ENCODE data around the gene MMP12. TPM values are rescaled to one million over a fixed set of nuclear protein-coding genes. Genes with fewer than 3 reads are reported as not detected.
"Not testable (repeated sequence)": the region's sequence is repeated elsewhere in the genome, so short reads cannot be mapped to it uniquely, and the experiment has no call there.

Gene MMP12
- total RNA-seq, 4 donors from 2014 or later = 0.40 to 0.53 TPM; not detected in 2

- no peaks in the 10 kb centered on the region for H3K36me3 ChIP-seq
- H3K27ac ChIP-seq = no peak overlapping the region
- DNase-seq = no peak
- no peak for TF ChIP-seq POLR2A (IDR thresholded peaks at IDR 0.05)
- TF ChIP-seq, protein P1, sequence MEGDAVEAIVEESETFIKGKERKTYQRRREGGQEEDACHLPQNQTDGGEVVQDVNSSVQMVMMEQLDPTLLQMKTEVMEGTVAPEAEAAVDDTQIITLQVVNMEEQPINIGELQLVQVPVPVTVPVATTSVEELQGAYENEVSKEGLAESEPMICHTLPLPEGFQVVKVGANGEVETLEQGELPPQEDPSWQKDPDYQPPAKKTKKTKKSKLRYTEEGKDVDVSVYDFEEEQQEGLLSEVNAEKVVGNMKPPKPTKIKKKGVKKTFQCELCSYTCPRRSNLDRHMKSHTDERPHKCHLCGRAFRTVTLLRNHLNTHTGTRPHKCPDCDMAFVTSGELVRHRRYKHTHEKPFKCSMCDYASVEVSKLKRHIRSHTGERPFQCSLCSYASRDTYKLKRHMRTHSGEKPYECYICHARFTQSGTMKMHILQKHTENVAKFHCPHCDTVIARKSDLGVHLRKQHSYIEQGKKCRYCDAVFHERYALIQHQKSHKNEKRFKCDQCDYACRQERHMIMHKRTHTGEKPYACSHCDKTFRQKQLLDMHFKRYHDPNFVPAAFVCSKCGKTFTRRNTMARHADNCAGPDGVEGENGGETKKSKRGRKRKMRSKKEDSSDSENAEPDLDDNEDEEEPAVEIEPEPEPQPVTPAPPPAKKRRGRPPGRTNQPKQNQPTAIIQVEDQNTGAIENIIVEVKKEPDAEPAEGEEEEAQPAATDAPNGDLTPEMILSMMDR (IDR thresholded peaks at IDR 0.05) = no peak
- H3K27me3 ChIP-seq = no peaks in the 10 kb centered on the region
- no peaks in the 10 kb centered on the region for H3K9me3 ChIP-seq
- no peak overlapping the region for H3K4me3 ChIP-seq
- H3K4me1 ChIP-seq = no peaks in the 10 kb centered on the region
These were observed 37.7 kb upstream of the MMP12 start for GRCh38 chr11:102912482-102912830.

DNA sequence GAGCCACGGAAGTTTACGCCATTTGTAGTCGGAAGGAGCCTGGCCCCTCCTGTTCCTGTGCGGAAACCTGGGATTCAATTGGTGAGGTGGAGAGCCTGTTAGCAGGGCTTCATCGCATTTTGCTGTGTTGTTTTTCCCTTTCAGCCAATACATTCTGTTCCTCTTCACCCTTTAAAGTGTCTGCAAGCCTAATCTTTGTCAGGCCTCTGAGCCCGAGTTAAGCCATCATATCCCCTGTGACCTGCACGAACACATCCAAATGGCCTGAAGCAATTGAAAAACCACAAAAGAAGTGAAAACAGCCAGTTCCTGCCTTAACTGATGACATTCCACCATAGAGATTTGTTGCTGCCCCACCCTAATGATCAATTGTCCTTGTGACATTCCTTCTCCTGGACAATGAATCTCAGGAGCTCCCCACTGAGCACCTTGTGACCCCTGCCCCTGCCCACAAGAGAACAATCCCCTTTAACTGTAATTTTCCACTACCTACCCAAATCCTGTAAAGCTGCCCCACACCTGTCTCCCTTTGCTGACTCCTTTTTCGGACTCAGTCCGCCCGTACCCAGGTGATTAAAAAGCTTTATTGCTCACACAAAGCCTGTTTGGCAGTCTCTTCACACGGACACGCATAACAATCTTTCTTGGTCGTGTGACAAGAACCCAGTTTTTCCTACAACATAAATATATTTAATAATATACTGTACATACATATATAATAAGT, 37.1 kb upstream of the MMP12 start:
- no peaks in the 10 kb centered on the region for H3K9me3 ChIP-seq
- H3K4me3 ChIP-seq = no peak overlapping the region
- H3K27me3 ChIP-seq = no peaks in the 10 kb centered on the region
- no peak overlapping the region for H3K27ac ChIP-seq
- H3K36me3 ChIP-seq = no peaks in the 10 kb centered on the region
- TF ChIP-seq, protein P1 (IDR thresholded peaks at IDR 0.05) = no peak
- no peak for TF ChIP-seq POLR2A (IDR thresholded peaks at IDR 0.05)
- no peak for DNase-seq
- H3K4me1 ChIP-seq = no peaks in the 10 kb centered on the region

- H3K9me3 ChIP-seq, H3K36me3 ChIP-seq, H3K4me3 ChIP-seq, H3K4me1 ChIP-seq, H3K27me3 ChIP-seq, DNase-seq, H3K27ac ChIP-seq: not testable (repeated sequence)
These were observed 31.1 kb upstream of the MMP12 start for GRCh38 chr11:102905848-102906247.

- H3K4me3 ChIP-seq, DNase-seq, H3K9me3 ChIP-seq, H3K27ac ChIP-seq, H3K4me1 ChIP-seq, H3K36me3 ChIP-seq, H3K27me3 ChIP-seq: not testable (repeated sequence)
These were observed 29.1 kb upstream of the MMP12 start for GRCh38 chr11:102903895-102904294.

GRCh38 chr11:102900346-102900745, 25.6 kb upstream of the MMP12 start:
- DNase-seq = no peak
- TF ChIP-seq, protein P1 (IDR thresholded peaks at IDR 0.05) = no peak
- TF ChIP-seq POLR2A (IDR thresholded peaks at IDR 0.05) = no peak
- no peaks in the 10 kb centered on the region for H3K9me3 ChIP-seq
- no peak overlapping the region for H3K4me3 ChIP-seq
- no peaks in the 10 kb centered on the region for H3K27me3 ChIP-seq
- no peak overlapping the region for H3K27ac ChIP-seq
- H3K4me1 ChIP-seq = no peaks in the 10 kb centered on the region
- H3K36me3 ChIP-seq = no peaks in the 10 kb centered on the region

- TF ChIP-seq, protein P1 (IDR thresholded peaks at IDR 0.05) = no peak
- no peak for TF ChIP-seq POLR2A (IDR thresholded peaks at IDR 0.05)
- Histone ChIP-seq H3K36me3 (no peaks in the 10 kb centered on the region), H3K9me3 (no peaks in the 10 kb centered on the region), H3K27me3 (no peaks in the 10 kb centered on the region), H3K4me3 (no peak overlapping the region), H3K4me1 (no peaks in the 10 kb centered on the region), H3K27ac (no peak overlapping the region)
- no peak for DNase-seq
These were observed 17.0 kb upstream of the MMP12 start for GRCh38 chr11:102891736-102892135.

DNA sequence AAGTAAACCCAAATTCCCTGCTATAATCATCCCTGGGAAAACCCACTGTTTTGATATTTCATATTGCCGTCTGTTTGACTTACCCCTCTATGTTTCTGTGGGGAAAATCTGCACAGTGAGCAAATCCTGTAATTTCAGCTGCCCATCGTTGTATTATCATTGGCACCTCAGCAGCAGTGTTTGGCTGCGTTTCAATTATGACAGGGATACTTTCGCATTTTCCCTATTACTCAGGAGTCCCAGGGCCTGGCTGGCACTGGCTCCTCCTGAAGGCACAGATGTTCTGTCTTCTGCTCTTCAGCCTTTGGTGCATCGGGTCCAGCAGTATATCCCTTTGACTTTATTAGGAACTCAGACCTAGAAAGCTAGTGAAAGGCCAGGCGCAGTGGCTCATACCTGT, 12.2 kb upstream of the MMP12 start:
- H3K27ac ChIP-seq = no peak overlapping the region

More for the DNA sequence above, 12.2 kb upstream of the MMP12 start:
- Histone ChIP-seq H3K4me1 (no peaks in the 10 kb centered on the region), H3K27me3 (no peaks in the 10 kb centered on the region), H3K36me3 (no peaks in the 10 kb centered on the region), H3K4me3 (no peak overlapping the region), H3K9me3 (no peaks in the 10 kb centered on the region)
- DNase-seq = no peak
- TF ChIP-seq POLR2A (IDR thresholded peaks at IDR 0.05) = no peak
- TF ChIP-seq, protein P1 (IDR thresholded peaks at IDR 0.05) = no peak

Data from Peyer's patch (tissue), 4 donors.